HT-29 (cell line): Measurements from ENCODE around the gene RGS14. TPM values are rescaled to one million over a fixed set of nuclear protein-coding genes. Genes with fewer than 3 reads are reported as not detected.
A peak's percentile ranks its signal among the peaks of the same experiment; 100 is the strongest.
"Not testable (repeated sequence)": the region's sequence is repeated elsewhere in the genome, so short reads cannot be mapped to it uniquely, and the experiment has no call there.

ENCODE experiments used
- DNase-seq: peaks from one replicate; pipeline ENCODE4 v3.0.0-alpha.2; 2015; ENCODE audit warnings: low spot score
- total RNA-seq: library from RNA; depleted of rRNA; stranded (reverse); fragments of >200 nt; shearing (Covaris generic); gene quantifications from 2 replicates; pipeline ENCODE4 v1.2.3, GENCODE V29; 2014

The RGS14 gene
- total RNA-seq, 1 experiment from 2014 or later = 48.9 TPM

GRCh38 chr5:177327539-177328522, 29.9 kb upstream of the RGS14 start:
- no peak for DNase-seq

- DNase-seq = no peak
Measured at GRCh38 chr5:177328545-177329231, 29.0 kb upstream of the RGS14 start.

GRCh38 chr5:177329883-177330282, 27.8 kb upstream of the RGS14 start:
- no peak for DNase-seq

- no peak for DNase-seq
Measured at GRCh38 chr5:177330991-177331842, 26.5 kb upstream of the RGS14 start.

- DNase-seq = no peak
Measured at GRCh38 chr5:177332031-177332895, 25.5 kb upstream of the RGS14 start.

- no peak for DNase-seq
Measured at GRCh38 chr5:177332896-177333260, 24.8 kb upstream of the RGS14 start.

- no peak for DNase-seq
Measured at GRCh38 chr5:177333420-177334154, 24.1 kb upstream of the RGS14 start.

- DNase-seq = no peak
Measured at GRCh38 chr5:177334155-177334551, 23.6 kb upstream of the RGS14 start.

GRCh38 chr5:177334781-177335700, 22.7 kb upstream of the RGS14 start:
- DNase-seq = no peak

GRCh38 chr5:177335701-177336065, 22.0 kb upstream of the RGS14 start:
- no peak for DNase-seq

GRCh38 chr5:177336112-177336511, 21.6 kb upstream of the RGS14 start:
- DNase-seq = peak; percentile 69

GRCh38 chr5:177336603-177337494, 20.9 kb upstream of the RGS14 start:
- DNase-seq = no peak

- DNase-seq = no peak
Measured at GRCh38 chr5:177338251-177339106, 19.2 kb upstream of the RGS14 start.

- DNase-seq = no peak
Measured at GRCh38 chr5:177339107-177339638, 18.6 kb upstream of the RGS14 start.

GRCh38 chr5:177343000-177343399, 14.7 kb upstream of the RGS14 start:
- DNase-seq = not testable (repeated sequence)

GRCh38 chr5:177343777-177344176, 13.9 kb upstream of the RGS14 start:
- DNase-seq = no peak

GRCh38 chr5:177344891-177345290, 12.8 kb upstream of the RGS14 start:
- DNase-seq = no peak
